HepG2 (cell line): ENCODE data around the gene EMILIN1. TPM values are rescaled to one million over a fixed set of nuclear protein-coding genes. Genes with fewer than 3 reads are reported as not detected.

Experiments
- ARNTL ChIP-seq: sonication (generic); formaldehyde crosslinking; IDR thresholded peaks from 2 replicates; pipeline ENCODE4 v1.4.0; 2020; ENCODE audit warnings: mild to moderate bottlenecking, missing genetic modification reagents
- ASH2L ChIP-seq: fragments of 300-600, 200-600 bp; sonication (generic); IDR thresholded peaks from 2 replicates; pipeline ENCODE4 v1.7.0; 2017; ENCODE audit warnings: low read depth, mild to moderate bottlenecking, moderate library complexity, mixed read lengths, low read length; ENCODE audit not compliant: insufficient read length
- CBFB ChIP-seq: sonication (generic); formaldehyde crosslinking; IDR thresholded peaks from 2 replicates; pipeline ENCODE4 v1.4.0; 2020; ENCODE audit warnings: missing genetic modification reagents
- CHCHD3 ChIP-seq: sonication (generic); formaldehyde crosslinking; IDR thresholded peaks from 2 replicates; pipeline ENCODE4 v1.8.0; 2022; ENCODE audit warnings: mild to moderate bottlenecking, missing genetic modification reagents, moderate library complexity
- FUBP1 ChIP-seq: sonication (generic); formaldehyde crosslinking; IDR thresholded peaks from 2 replicates; pipeline ENCODE4 v1.5.1; 2020; ENCODE audit warnings: missing genetic modification reagents, mild to moderate bottlenecking, borderline replicate concordance
- GATAD2A ChIP-seq: IDR thresholded peaks from 2 replicates; pipeline ENCODE4 v1.6.1; 2016
- KLF16 ChIP-seq, 2 experiments: sonication (generic) in 1 of 2; formaldehyde crosslinking in 1 of 2; IDR thresholded peaks; 2 replicates each; pipeline versions ENCODE4 v1.6.1 to v1.8.0; 2016 to 2023; ENCODE audit warnings: missing genetic modification reagents in 2 of 2, missing compliant biosample characterization in 1 of 2
- PAF1 ChIP-seq: IDR thresholded peaks from 2 replicates; pipeline ENCODE4 v1.6.1; 2016; ENCODE audit warnings: missing genetic modification reagents, missing compliant biosample characterization
- POLR2G ChIP-seq: fragments of 200-400 bp; formaldehyde crosslinking; IDR thresholded peaks from 2 replicates; pipeline ENCODE4 v1.6.1; 2018; ENCODE audit warnings: mild to moderate bottlenecking, low read depth, low read length, moderate library complexity
- PRMT3 ChIP-seq: sonication (generic); formaldehyde crosslinking; IDR thresholded peaks from 2 replicates; pipeline ENCODE4 v1.8.1; 2022; ENCODE audit warnings: low read depth, mild to moderate bottlenecking, moderate library complexity, missing genetic modification reagents, borderline replicate concordance
- RBAK ChIP-seq: sonication (generic); formaldehyde crosslinking; IDR thresholded peaks from 2 replicates; pipeline ENCODE4 v1.5.1; 2020; ENCODE audit warnings: mild to moderate bottlenecking, missing genetic modification reagents
- SP140L ChIP-seq: sonication (generic); formaldehyde crosslinking; IDR thresholded peaks from 2 replicates; pipeline ENCODE4 v1.4.0; 2020; ENCODE audit warnings: missing genetic modification reagents, borderline replicate concordance
- STAT6 ChIP-seq: sonication (generic); formaldehyde crosslinking; IDR thresholded peaks from 2 replicates; pipeline ENCODE4 v1.4.0; 2020; ENCODE audit warnings: missing genetic modification reagents, mild to moderate bottlenecking, borderline replicate concordance
- ZBTB4 ChIP-seq: sonication (generic); formaldehyde crosslinking; IDR thresholded peaks from 2 replicates; pipeline ENCODE4 v1.4.0; 2020; ENCODE audit warnings: missing genetic modification reagents, mild to moderate bottlenecking, borderline replicate concordance
- ZBTB7A ChIP-seq: sonication (generic); formaldehyde crosslinking; IDR thresholded peaks from 2 replicates; pipeline ENCODE4 v1.8.0; 2022; ENCODE audit warnings: mild to moderate bottlenecking, missing genetic modification reagents
- ZNF556 ChIP-seq: sonication (generic); formaldehyde crosslinking; IDR thresholded peaks from 2 replicates; pipeline ENCODE4 v1.4.0; 2020; ENCODE audit warnings: mild to moderate bottlenecking, missing genetic modification reagents, borderline replicate concordance
- ZNF564 ChIP-seq: sonication (generic); formaldehyde crosslinking; IDR thresholded peaks from 2 replicates; pipeline ENCODE4 v1.8.1; 2023; ENCODE audit warnings: mild to moderate bottlenecking, missing genetic modification reagents
- ZNF570 ChIP-seq: sonication (generic); formaldehyde crosslinking; IDR thresholded peaks from 2 replicates; pipeline ENCODE4 v1.4.0; 2020; ENCODE audit warnings: mild to moderate bottlenecking, missing genetic modification reagents, borderline replicate concordance
- ZNF652 ChIP-seq: IDR thresholded peaks from 2 replicates; pipeline ENCODE4 v1.6.1; 2016; ENCODE audit warnings: low read depth, borderline replicate concordance
- ZNF660 ChIP-seq: sonication (generic); formaldehyde crosslinking; IDR thresholded peaks from 2 replicates; pipeline ENCODE4 v1.5.1; 2020; ENCODE audit warnings: mild to moderate bottlenecking, low read depth, missing genetic modification reagents, borderline replicate concordance
- ZNF850 ChIP-seq: sonication (generic); formaldehyde crosslinking; conservative IDR thresholded peaks from 2 replicates; pipeline ENCODE4 v1.9.0; 2021; ENCODE audit warnings: mild to moderate bottlenecking, missing genetic modification reagents
- polyA plus RNA-seq, 8 experiments: library from polyadenylated mRNA; depleted of rRNA in 3 of 8; stranded (reverse) in 7 of 8; unstranded in 1 of 8; fragments of >200 nt; fragmentation: Illumina TruSeq in 4 of 8; extraction: Trizol in 4 of 8; gene quantifications; 2 replicates each; pipeline versions ENCODE4 v1.2.1 to v1.2.3, GENCODE V29; 2011 to 2016; ENCODE audit warnings: low read depth in 4 of 8, missing spikeins in 1 of 8, mixed read lengths in 1 of 8; ENCODE audit not compliant: insufficient read depth in 1 of 8
- total RNA-seq, 5 experiments: library from RNA; depleted of rRNA; stranded (reverse); fragments of >200 nt; fragmentation: Illumina TruSeq; extraction: Trizol; gene quantifications; 2 replicates each; pipeline ENCODE4 v1.2.3, GENCODE V29; 2016; ENCODE audit warnings: low read depth in 1 of 5

EMILIN1 gene
- total and polyA plus RNA-seq, 2 of the 13 experiments (the other 11 are each of a cell fraction or from before 2014, with no cell fraction given): 8.1 to 9.7 TPM

- TF ChIP-seq GATAD2A (CRISPR knock-in tag): no peak
- TF ChIP-seq POLR2G: peak; percentile 93
- peak; percentile 74; the same call in 1 of the 2 replicates for TF ChIP-seq ZNF556 (CRISPR knock-in tag)
- TF ChIP-seq PAF1 (CRISPR knock-in tag): no peak
- no peak for TF ChIP-seq ZNF570
- no peak for TF ChIP-seq FUBP1 (CRISPR knock-in tag)
- TF ChIP-seq KLF16 (CRISPR knock-in tag; IDR thresholded peaks at IDR 0.05): peak in 1 of 2 experiments; percentile 46; a peak in 1 of 4 replicates
- TF ChIP-seq STAT6: no peak
- no peak for TF ChIP-seq ZNF652
- no peak for TF ChIP-seq ZNF850 (CRISPR knock-in tag)
- 0 out of 2 replicates have a peak, but pooled peaks have one; percentile 15 for TF ChIP-seq ARNTL
- no peak for TF ChIP-seq ZNF660 (CRISPR knock-in tag)
- TF ChIP-seq ZBTB7A (CRISPR knock-in tag): peak; percentile 67; the same call in 1 of the 2 replicates
- TF ChIP-seq PRMT3 (CRISPR knock-in tag): no peak
- TF ChIP-seq CHCHD3 (CRISPR knock-in tag): no peak; the same call in 1 of the 2 replicates
- no peak; the same call in 1 of the 2 replicates for TF ChIP-seq ZNF564 (CRISPR knock-in tag)
- no peak for TF ChIP-seq RBAK (CRISPR knock-in tag)
- peak; percentile 83 for TF ChIP-seq ASH2L
- no peak for TF ChIP-seq SP140L (CRISPR knock-in tag)
- TF ChIP-seq ZBTB4 (CRISPR knock-in tag): no peak
- TF ChIP-seq CBFB (CRISPR knock-in tag): 0 out of 2 replicates have a peak, but pooled peaks have one; percentile 30
These were observed 55.7 kb downstream of the EMILIN1 start, which contains the start of gene PREB (continued) for GRCh38 chr2:27133905-27134780.
